Stimulated activated CD8-positive, alpha-beta memory T cell treated with anti-CD3 and anti-CD28 coated beads, Interleukin-15, amount 100 ng/mL, for 24 hours (primary cell): ENCODE data around the gene SND1.

Experiments used
- DNase-seq: peaks from one replicate; pipeline ENCODE4 v3.0.0-alpha.2; 2020; ENCODE audit warnings: low read depth

SND1 gene

GRCh38 chr7:127769696-127770400 lies 117.9 kb downstream of the SND1 start:
- DNase-seq = no peak

- no peak for DNase-seq
These were observed 118.9 kb downstream of the SND1 start for GRCh38 chr7:127770885-127771284.

GRCh38 chr7:127771707-127772106 lies 119.7 kb downstream of the SND1 start:
- no peak for DNase-seq

GRCh38 chr7:127776776-127777386 lies 124.9 kb downstream of the SND1 start:
- no peak for DNase-seq

GRCh38 chr7:127780489-127780888 lies 128.5 kb downstream of the SND1 start:
- DNase-seq = no peak

GRCh38 chr7:127781081-127781480 lies 129.1 kb downstream of the SND1 start:
- no peak for DNase-seq

- DNase-seq = no peak
These were observed 130.1 kb downstream of the SND1 start for GRCh38 chr7:127782075-127782474.

GRCh38 chr7:127782654-127783559 lies 130.9 kb downstream of the SND1 start:
- DNase-seq = no peak

GRCh38 chr7:127786184-127786583 lies 134.2 kb downstream of the SND1 start:
- no peak for DNase-seq

- no peak for DNase-seq
These were observed 137.0 kb downstream of the SND1 start for GRCh38 chr7:127789031-127789430.

GRCh38 chr7:127791446-127792189 lies 139.6 kb downstream of the SND1 start:
- DNase-seq = no peak

GRCh38 chr7:127792528-127793342 lies 140.7 kb downstream of the SND1 start:
- DNase-seq = no peak

- DNase-seq = no peak
These were observed 141.6 kb downstream of the SND1 start for GRCh38 chr7:127793582-127793981.

- DNase-seq = no peak
These were observed 142.1 kb downstream of the SND1 start for GRCh38 chr7:127794136-127794535.

GRCh38 chr7:127794551-127794950 lies 142.6 kb downstream of the SND1 start:
- DNase-seq = no peak

- DNase-seq = no peak
These were observed 146.0 kb downstream of the SND1 start for GRCh38 chr7:127798023-127798422.

GRCh38 chr7:127798769-127799372 lies 146.9 kb downstream of the SND1 start:
- no peak for DNase-seq

- no peak for DNase-seq
These were observed 147.7 kb downstream of the SND1 start for GRCh38 chr7:127799535-127800305.

- no peak for DNase-seq
These were observed 150.9 kb downstream of the SND1 start for GRCh38 chr7:127802845-127803244.

- DNase-seq = no peak
These were observed 151.6 kb downstream of the SND1 start for GRCh38 chr7:127803626-127804025.
